ENCODE data around the gene KLHDC1.
A peak's percentile ranks its signal among the peaks of the same experiment; 100 is the strongest.
"Not testable (repeated sequence)": the region's sequence is repeated elsewhere in the genome, so short reads cannot be mapped to it uniquely, and the experiment has no call there.

KLHDC1 gene, protein sequence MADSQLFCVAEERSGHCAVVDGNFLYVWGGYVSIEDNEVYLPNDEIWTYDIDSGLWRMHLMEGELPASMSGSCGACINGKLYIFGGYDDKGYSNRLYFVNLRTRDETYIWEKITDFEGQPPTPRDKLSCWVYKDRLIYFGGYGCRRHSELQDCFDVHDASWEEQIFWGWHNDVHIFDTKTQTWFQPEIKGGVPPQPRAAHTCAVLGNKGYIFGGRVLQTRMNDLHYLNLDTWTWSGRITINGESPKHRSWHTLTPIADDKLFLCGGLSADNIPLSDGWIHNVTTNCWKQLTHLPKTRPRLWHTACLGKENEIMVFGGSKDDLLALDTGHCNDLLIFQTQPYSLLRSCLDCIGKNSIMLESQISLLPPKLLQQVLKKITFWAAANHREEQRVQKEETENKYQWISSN

DNA sequence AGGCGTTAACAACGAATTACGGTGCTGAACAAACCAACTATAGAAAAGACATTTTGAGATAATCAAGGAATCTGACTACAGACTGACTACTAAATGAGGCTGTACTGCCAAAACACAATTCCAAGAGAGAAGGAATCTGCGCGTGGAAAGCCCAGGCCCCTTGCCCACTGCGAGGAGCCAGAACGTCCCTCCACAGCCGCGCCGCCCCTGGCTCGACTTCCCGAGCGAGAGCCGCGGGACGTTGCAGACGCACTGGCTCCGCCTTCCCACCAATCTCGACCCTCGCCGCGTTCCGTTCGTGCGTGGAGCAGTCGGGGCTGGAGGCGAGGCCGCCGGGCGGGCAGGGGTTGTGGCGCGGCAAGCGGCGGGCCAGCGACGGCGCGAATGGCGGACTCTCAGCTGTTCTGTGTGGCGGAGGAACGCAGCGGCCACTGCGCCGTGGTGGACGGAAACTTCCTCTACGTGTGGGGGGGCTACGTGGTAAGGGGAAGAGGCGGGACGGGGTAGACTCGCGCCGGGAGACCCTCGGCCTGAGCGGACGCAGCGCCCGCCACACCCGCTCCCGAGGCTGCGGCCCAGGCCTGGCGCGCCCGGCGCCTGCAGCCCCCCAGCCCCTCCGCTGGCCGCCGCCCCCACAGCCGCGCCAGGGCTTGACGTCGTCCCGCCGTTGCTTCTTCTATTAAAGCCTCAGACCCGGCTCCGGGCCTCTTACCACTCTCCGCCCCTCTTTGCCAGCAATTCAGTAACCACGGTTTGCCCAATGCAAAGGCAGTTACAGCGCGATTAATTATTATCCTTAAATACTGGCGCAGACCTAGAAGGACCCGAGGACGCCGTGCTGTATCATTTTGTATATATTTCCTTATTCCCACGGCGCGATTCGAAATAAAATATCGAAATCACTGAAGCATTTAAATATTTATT is at the start of gene KLHDC1:
KLHDC1 (plus strand) TSS at position 310 of the 924 bp plus-strand sequence; CDS start at position 385, 75 bp downstream.
- no peak for DNase-seq (ENCODE audit: low read depth)
- TF ChIP-seq, protein P1, sequence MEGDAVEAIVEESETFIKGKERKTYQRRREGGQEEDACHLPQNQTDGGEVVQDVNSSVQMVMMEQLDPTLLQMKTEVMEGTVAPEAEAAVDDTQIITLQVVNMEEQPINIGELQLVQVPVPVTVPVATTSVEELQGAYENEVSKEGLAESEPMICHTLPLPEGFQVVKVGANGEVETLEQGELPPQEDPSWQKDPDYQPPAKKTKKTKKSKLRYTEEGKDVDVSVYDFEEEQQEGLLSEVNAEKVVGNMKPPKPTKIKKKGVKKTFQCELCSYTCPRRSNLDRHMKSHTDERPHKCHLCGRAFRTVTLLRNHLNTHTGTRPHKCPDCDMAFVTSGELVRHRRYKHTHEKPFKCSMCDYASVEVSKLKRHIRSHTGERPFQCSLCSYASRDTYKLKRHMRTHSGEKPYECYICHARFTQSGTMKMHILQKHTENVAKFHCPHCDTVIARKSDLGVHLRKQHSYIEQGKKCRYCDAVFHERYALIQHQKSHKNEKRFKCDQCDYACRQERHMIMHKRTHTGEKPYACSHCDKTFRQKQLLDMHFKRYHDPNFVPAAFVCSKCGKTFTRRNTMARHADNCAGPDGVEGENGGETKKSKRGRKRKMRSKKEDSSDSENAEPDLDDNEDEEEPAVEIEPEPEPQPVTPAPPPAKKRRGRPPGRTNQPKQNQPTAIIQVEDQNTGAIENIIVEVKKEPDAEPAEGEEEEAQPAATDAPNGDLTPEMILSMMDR (IDR thresholded peaks at IDR 0.05; ENCODE audit: control insufficient read depth, extremely low read depth, insufficient read depth): no peak
- no peak within 1 kb of the TSS for H3K4me3 ChIP-seq (ENCODE audit: low read depth, low read length)

DNA sequence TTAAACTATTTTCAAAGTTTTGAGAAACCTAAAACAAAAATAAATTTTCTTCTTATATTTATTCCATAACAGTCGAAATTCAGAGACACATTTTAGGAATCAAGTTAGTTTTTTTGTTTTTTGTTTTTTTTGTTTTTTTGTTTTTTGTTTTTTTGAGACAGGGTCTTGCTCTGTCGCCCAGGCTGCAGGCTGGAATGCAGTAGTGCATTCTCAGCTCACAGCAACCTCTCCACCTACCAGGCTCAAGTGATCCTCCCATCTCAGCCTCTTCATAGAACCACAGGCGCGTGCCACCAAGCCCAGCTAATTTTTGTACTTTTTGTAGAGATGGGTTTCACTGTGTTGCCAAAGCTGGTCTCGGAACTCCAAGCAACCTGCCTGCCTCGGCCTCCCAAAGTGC is 39.4 kb upstream of the KLHDC1 start:
- DNase-seq (ENCODE audit: low read depth): no peak
- H3K4me3 ChIP-seq (ENCODE audit: low read depth, low read length): no peak overlapping the region
- TF ChIP-seq, protein P1 (IDR thresholded peaks at IDR 0.05; ENCODE audit: control insufficient read depth, extremely low read depth, insufficient read depth): no peak

DNA sequence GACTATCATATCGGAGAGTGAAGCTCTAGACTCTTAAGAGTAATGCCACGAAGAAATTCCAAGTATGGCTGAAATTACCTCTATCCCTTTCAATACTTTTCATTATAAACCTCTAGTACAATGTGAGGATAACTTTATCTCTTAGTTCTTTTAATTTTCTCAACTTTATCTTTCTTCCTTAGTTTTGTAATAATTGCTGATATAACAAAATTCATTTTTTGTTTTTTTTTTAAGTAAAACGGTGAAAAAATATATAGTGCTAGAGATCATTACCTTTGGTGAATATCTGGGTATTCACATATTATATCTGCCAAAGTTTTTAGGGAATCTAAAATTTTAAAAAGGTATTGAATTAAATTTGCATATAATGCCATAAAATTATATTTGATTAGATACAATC is 38.4 kb upstream of the KLHDC1 start:
- TF ChIP-seq, protein P1 (IDR thresholded peaks at IDR 0.05; ENCODE audit: control insufficient read depth, extremely low read depth, insufficient read depth): no peak
- DNase-seq (ENCODE audit: low read depth): no peak

DNA sequence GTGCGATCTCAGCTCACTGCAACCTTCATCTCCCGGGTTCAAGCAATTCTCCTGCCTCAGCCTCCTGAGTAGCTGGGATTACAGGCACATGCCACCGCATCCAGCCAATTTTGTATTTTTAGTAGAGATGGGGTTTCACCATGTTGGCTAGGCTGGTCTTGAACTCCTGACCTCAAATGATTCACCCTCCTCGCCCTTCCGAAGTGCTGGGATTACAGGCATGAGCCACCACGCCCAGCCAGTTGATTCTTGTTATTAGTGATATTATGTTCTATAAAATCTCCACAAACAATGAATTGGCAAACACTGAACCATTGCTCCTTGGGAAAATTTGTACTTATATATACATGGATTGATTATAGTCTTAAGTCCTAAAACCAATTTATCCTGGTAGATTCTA is 35.4 kb upstream of the KLHDC1 start:
- DNase-seq (ENCODE audit: low read depth); H3K4me3 ChIP-seq (ENCODE audit: low read depth, low read length): not testable (repeated sequence)

More for the DNA sequence above, 38.4 kb upstream of the KLHDC1 start:
- no peak overlapping the region for H3K4me3 ChIP-seq (ENCODE audit: low read depth, low read length)

DNA sequence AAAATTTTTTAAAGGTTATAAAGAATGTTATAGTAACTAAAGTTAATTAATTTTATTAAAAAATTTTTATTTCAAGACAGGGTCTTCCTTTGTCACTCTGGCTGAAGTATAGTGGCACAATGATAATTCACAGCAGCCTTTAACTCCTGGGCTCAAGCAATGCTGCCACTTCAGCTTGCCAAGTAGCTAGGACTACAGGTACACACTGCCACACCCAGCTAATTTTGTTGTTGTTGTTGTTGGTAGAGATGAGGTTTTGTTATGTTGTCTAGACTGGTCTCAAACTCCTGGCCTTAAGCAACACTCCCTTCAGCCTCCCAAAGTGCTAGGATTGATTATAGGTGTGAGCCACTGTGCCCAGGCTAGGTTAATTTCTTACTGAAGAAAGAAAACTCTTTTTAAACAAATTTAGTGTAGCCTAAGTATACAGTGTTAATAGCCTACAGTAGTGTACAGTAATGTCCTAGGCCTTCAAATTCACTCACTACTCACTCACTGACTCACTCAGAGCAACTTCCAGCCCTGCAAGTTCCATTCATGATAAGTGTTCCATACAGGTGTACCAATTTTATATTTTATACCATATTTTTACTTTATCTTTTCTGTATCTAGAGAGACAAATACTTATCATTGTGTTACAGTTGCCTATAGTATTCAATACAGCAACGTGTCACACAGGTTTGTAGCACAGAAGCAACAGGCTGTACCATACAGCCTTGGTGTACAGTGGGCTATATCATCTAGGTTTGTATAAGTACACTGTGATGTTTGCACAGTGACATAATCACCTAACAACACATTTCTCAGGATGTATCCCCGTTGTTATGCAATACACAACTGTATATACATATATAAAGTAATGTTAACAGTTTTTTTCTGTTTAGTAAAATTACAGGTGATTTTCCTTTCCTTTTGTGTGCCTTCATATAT is 33.1 kb upstream of the KLHDC1 start:
- H3K4me3 ChIP-seq (ENCODE audit: low read depth, low read length): no peak overlapping the region
- DNase-seq (ENCODE audit: low read depth): peak; percentile 62
- TF ChIP-seq, protein P1 (IDR thresholded peaks at IDR 0.05; ENCODE audit: control insufficient read depth, extremely low read depth, insufficient read depth): no peak

DNA sequence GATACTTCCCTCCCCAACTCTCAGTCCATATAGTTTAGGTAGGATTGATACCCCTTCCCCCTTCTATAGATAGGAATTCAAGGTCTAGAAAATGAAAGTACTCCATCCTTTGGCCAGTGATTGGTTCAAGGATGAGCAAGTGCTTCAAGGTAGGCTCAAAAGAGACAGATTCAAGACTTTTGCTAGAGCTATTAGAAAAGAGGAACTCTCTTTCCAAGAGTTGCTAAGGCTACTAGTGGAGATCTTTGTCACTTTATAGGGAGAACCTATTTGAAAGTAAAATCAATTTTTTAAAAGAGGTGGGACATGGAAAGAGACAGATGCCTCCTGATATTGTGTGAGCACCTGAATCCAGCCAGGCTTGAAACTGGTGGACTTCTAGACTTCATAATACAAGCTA is 22.4 kb upstream of the KLHDC1 start:
- TF ChIP-seq, protein P1 (IDR thresholded peaks at IDR 0.05; ENCODE audit: control insufficient read depth, extremely low read depth, insufficient read depth): no peak
- H3K4me3 ChIP-seq (ENCODE audit: low read depth, low read length): no peak overlapping the region
- DNase-seq (ENCODE audit: low read depth): no peak

Data from LNCaP clone FGC (cell line).